H9 (cell line): Measurements from ENCODE around the gene SV2C. TPM values are rescaled to one million over a fixed set of nuclear protein-coding genes. Genes with fewer than 3 reads are reported as not detected.
A peak's percentile ranks its signal among the peaks of the same experiment; 100 is the strongest.

ENCODE experiments used
- DNase-seq: peaks from one replicate; pipeline ENCODE4 v3.0.0-alpha.2; 2017
- H2AFZ ChIP-seq: one replicate; pipeline ENCODE4 v1.6.1; 2013; ENCODE audit warnings: mild to moderate bottlenecking, low read length, control low read depth, moderate library complexity
- H2AK5ac ChIP-seq: 2 replicates; pipeline ENCODE4 v1.6.1; 2013; ENCODE audit warnings: low read length, control low read depth, mixed read lengths; ENCODE audit not compliant: insufficient read length
- H2BK120ac ChIP-seq: one replicate; pipeline ENCODE4 v1.6.1; 2013; ENCODE audit warnings: low read depth, mild to moderate bottlenecking, low read length, control low read depth, inconsistent platforms; ENCODE audit not compliant: poor library complexity, severe bottlenecking
- H2BK12ac ChIP-seq: 2 replicates; pipeline ENCODE4 v1.6.1; 2013; ENCODE audit warnings: low read length, control low read depth, mixed read lengths, low read depth; ENCODE audit not compliant: insufficient read length
- H2BK15ac ChIP-seq: 2 replicates; pipeline ENCODE4 v1.6.1; 2013; ENCODE audit warnings: low read depth, low read length, control low read depth
- H2BK20ac ChIP-seq: one replicate; pipeline ENCODE4 v1.6.1; 2013; ENCODE audit warnings: low read depth, mild to moderate bottlenecking, low read length, control low read depth, inconsistent platforms; ENCODE audit not compliant: poor library complexity, severe bottlenecking
- H2BK5ac ChIP-seq: 2 replicates; pipeline ENCODE4 v1.6.1; 2013; ENCODE audit warnings: low read length, control low read depth, mixed read lengths; ENCODE audit not compliant: insufficient read length
- H3K14ac ChIP-seq: 2 replicates; pipeline ENCODE4 v1.6.1; 2013; ENCODE audit warnings: low read length, control low read depth; ENCODE audit not compliant: insufficient read depth
- H3K18ac ChIP-seq: 2 replicates; pipeline ENCODE4 v1.6.1; 2013; ENCODE audit warnings: low read depth, mild to moderate bottlenecking, mixed read lengths, low read length, control low read depth; ENCODE audit not compliant: insufficient read length
- H3K23ac ChIP-seq: 2 replicates; pipeline ENCODE4 v1.6.1; 2013; ENCODE audit warnings: low read length, control low read depth, mixed read lengths, low read depth; ENCODE audit not compliant: insufficient read length
- H3K23me2 ChIP-seq: 2 replicates; pipeline ENCODE4 v1.6.1; 2013; ENCODE audit warnings: low read depth, mild to moderate bottlenecking, mixed read lengths, low read length, control low read depth; ENCODE audit not compliant: insufficient read length, poor library complexity, severe bottlenecking
- H3K27ac ChIP-seq: 2 replicates; pipeline ENCODE4 v1.5.1; 2013; ENCODE audit warnings: low read length, control low read depth, mixed read lengths, low read depth; ENCODE audit not compliant: insufficient read length
- H3K27me3 ChIP-seq: 2 replicates; pipeline ENCODE4 v1.6.1; 2013; ENCODE audit warnings: low read length, control low read depth, inconsistent platforms; ENCODE audit not compliant: insufficient read depth
- H3K4ac ChIP-seq: 2 replicates; pipeline ENCODE4 v1.6.1; 2013; ENCODE audit warnings: low read depth, mild to moderate bottlenecking, control low read depth, inconsistent platforms, low read length, moderate library complexity
- H3K4me1 ChIP-seq: 2 replicates; pipeline ENCODE4 v1.6.1; 2013; ENCODE audit warnings: low read length, control low read depth, inconsistent platforms; ENCODE audit not compliant: insufficient read depth
- H3K4me2 ChIP-seq: 2 replicates; pipeline ENCODE4 v1.6.1; 2013; ENCODE audit warnings: low read length, control low read depth, mixed read lengths; ENCODE audit not compliant: insufficient read length, insufficient read depth
- H3K56ac ChIP-seq: 2 replicates; pipeline ENCODE4 v1.6.1; 2013; ENCODE audit warnings: low read depth, mild to moderate bottlenecking, mixed read lengths, low read length, control low read depth; ENCODE audit not compliant: insufficient read length
- H3K79me1 ChIP-seq: 2 replicates; pipeline ENCODE4 v1.6.1; 2013; ENCODE audit warnings: low read depth, mild to moderate bottlenecking, moderate library complexity, low read length, control low read depth, inconsistent platforms; ENCODE audit not compliant: insufficient read depth, poor library complexity, severe bottlenecking
- H3K79me2 ChIP-seq: 2 replicates; pipeline ENCODE4 v1.6.1; 2013; ENCODE audit warnings: low read length, control low read depth, inconsistent platforms; ENCODE audit not compliant: insufficient read depth
- H3K9ac ChIP-seq: 2 replicates; pipeline ENCODE4 v1.6.1; 2013; ENCODE audit warnings: low read length, control low read depth, mixed read lengths; ENCODE audit not compliant: insufficient read length; ENCODE audit errors: extremely low read depth
- H3K9me3 ChIP-seq: one replicate; pipeline ENCODE4 v1.6.1; 2013; ENCODE audit warnings: low read depth, low read length, inconsistent platforms; ENCODE audit not compliant: control insufficient read depth
- H3T11ph ChIP-seq: one replicate; pipeline ENCODE4 v1.6.1; 2013; ENCODE audit warnings: mild to moderate bottlenecking, low read length, control low read depth, inconsistent platforms
- H4K20me1 ChIP-seq: one replicate; pipeline ENCODE4 v1.6.1; 2013; ENCODE audit not compliant: control insufficient read depth, insufficient read length, insufficient read depth
- H4K5ac ChIP-seq: 2 replicates; pipeline ENCODE4 v1.6.1; 2013; ENCODE audit warnings: low read depth, mild to moderate bottlenecking, mixed read lengths, low read length, control low read depth; ENCODE audit not compliant: insufficient read length
- H4K8ac ChIP-seq: replicated peaks from 2 replicates; pipeline ENCODE4 v1.6.1; 2013; ENCODE audit warnings: low read length, control low read depth, mixed read lengths, low read depth; ENCODE audit not compliant: insufficient read length
- H4K91ac ChIP-seq: 2 replicates; pipeline ENCODE4 v1.6.1; 2013; ENCODE audit warnings: low read depth, mild to moderate bottlenecking, moderate library complexity, mixed read lengths, low read length, control low read depth; ENCODE audit not compliant: insufficient read length
- H3K27ac Mint-ChIP-seq, 3 experiments: 2 replicates in 2 of 3; 3 replicates in 1 of 3; pipeline ENCODE4 v1.8.0; 2020 to 2021; ENCODE audit warnings: mixed read lengths in 3 of 3, mild to moderate bottlenecking in 1 of 3, moderate library complexity in 1 of 3
- H3K27me3 Mint-ChIP-seq: 2 replicates; pipeline ENCODE4 v1.8.0; 2021; ENCODE audit warnings: low read depth, mild to moderate bottlenecking, moderate library complexity, mixed read lengths
- H3K36me3 Mint-ChIP-seq, 3 experiments: 2 replicates in 2 of 3; 3 replicates in 1 of 3; pipeline ENCODE4 v1.8.0; 2020 to 2021; ENCODE audit warnings: low read depth in 3 of 3, mixed read lengths in 3 of 3; ENCODE audit not compliant: insufficient read depth in 1 of 3
- H3K4me1 Mint-ChIP-seq, 2 experiments: 2 replicates each; pipeline ENCODE4 v1.8.0; 2020; ENCODE audit warnings: mixed read lengths in 2 of 2
- H3K4me3 Mint-ChIP-seq, 2 experiments: 2 replicates in 1 of 2; 3 replicates in 1 of 2; pipeline ENCODE4 v1.8.0; 2020 to 2021; ENCODE audit warnings: mild to moderate bottlenecking in 2 of 2, mixed read lengths in 2 of 2, moderate library complexity in 1 of 2
- H3K9me3 Mint-ChIP-seq, 2 experiments: 2 replicates in 1 of 2; 3 replicates in 1 of 2; pipeline ENCODE4 v1.8.0; 2020; ENCODE audit warnings: mild to moderate bottlenecking in 2 of 2, mixed read lengths in 2 of 2, moderate library complexity in 1 of 2
- WGBS: extraction: QIAGEN DNeasy Blood & Tissue Kit; methylation state at CpG from one replicate; pipeline ENCODE4 v1.1.7; 2013; ENCODE audit warnings: missing lambda C conversion rate, low lambda C conversion rate, mixed read lengths; ENCODE audit not compliant: insufficient read length; ENCODE audit errors: extremely low coverage; 5-methylcytosine and 5-hydroxymethylcytosine counted together
- total RNA-seq: library from RNA; stranded (reverse); gene quantifications from 2 replicates; pipeline ENCODE4 v1.2.1, GENCODE V29; 2021
- TF ChIP-seq, protein P1 (sequence below): fragments of 200-600 bp; sonication (generic); conservative IDR thresholded peaks from 3 replicates; pipeline ENCODE4 v1.8.0; 2021; ENCODE audit warnings: antibody characterized with exemption, mild to moderate bottlenecking

Gene SV2C
- total RNA-seq, 1 experiment from 2014 or later: 0.09 TPM

DNA sequence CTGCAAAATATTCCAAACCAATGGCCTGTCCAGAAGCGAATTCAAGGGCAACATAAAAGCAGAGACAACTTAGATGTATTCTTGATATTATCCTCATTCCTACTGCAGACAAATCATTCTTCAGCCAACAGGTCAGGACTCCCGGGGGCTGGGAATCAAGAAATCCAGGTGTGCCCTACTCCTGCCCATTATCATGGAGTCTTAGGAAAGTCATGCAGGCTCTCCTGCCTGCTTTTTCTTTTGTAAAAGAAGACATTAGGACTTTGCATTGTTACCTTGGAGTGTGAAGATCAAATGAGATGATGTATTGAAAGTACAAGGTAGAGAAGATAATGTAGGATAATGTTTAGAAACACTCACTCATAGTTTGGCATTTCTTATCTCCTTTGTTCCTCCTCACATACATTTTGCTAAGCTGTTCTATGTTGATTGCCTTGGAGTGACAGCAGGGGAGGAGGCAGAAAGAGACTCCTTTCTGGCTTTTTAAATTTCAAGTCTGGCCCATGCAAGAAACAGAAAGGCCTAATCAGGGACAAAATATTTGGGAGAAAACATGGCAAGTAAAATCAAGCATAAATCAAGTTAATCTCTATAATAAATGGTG is 113.8 kb downstream of the SV2C start:
- Histone ChIP-seq H3K14ac (no peak overlapping the region), H3K79me1 (no peaks in the 10 kb centered on the region), H3K27ac (no peak overlapping the region), H3K56ac (no peak overlapping the region), H2BK120ac (no peak overlapping the region), H3K4ac (no peak overlapping the region), H4K8ac (no peak overlapping the region), H3K4me2 (peak overlapping the region; percentile 15), H3K9ac (no peak overlapping the region), H2AK5ac (no peak overlapping the region), H2BK20ac (no peak overlapping the region), H3K4me1 (peaks cover 18% of the 10 kb centered on the region; the same call in 1 of the 2 replicates), H2BK12ac (no peak overlapping the region), H2BK15ac (no peak overlapping the region), H3K9me3 (no peaks in the 10 kb centered on the region), H3K23ac (no peak overlapping the region), H4K20me1 (no peaks in the 10 kb centered on the region), H2BK5ac (no peak overlapping the region), H4K91ac (no peak overlapping the region), H4K5ac (no peak overlapping the region), H3K27me3 (no peaks in the 10 kb centered on the region), H3K18ac (no peak overlapping the region), H2AFZ (no peak overlapping the region), H3T11ph (no peak overlapping the region), H3K23me2 (no peaks in the 10 kb centered on the region), H3K79me2 (no peaks in the 10 kb centered on the region)
- peak; percentile 40 for DNase-seq
- H3K27ac Mint-ChIP-seq: peak overlapping the region; percentile 47 to 77 (median 70); a peak in 6 of 7 replicates
- WGBS: no CpG with 5 or more reads among the region's 2 CpGs
- H3K9me3 Mint-ChIP-seq: no peaks in the 10 kb centered on the region
- H3K27me3 Mint-ChIP-seq: no peaks in the 10 kb centered on the region
- peak overlapping the region in 1 of 2 experiments; percentile 8; a peak in 2 of 5 replicates for H3K4me3 Mint-ChIP-seq
- H3K36me3 Mint-ChIP-seq: no peaks in the 10 kb centered on the region
- peaks cover 53 to 54% of the 10 kb centered on the region in 2 experiments for H3K4me1 Mint-ChIP-seq
- TF ChIP-seq, protein P1, sequence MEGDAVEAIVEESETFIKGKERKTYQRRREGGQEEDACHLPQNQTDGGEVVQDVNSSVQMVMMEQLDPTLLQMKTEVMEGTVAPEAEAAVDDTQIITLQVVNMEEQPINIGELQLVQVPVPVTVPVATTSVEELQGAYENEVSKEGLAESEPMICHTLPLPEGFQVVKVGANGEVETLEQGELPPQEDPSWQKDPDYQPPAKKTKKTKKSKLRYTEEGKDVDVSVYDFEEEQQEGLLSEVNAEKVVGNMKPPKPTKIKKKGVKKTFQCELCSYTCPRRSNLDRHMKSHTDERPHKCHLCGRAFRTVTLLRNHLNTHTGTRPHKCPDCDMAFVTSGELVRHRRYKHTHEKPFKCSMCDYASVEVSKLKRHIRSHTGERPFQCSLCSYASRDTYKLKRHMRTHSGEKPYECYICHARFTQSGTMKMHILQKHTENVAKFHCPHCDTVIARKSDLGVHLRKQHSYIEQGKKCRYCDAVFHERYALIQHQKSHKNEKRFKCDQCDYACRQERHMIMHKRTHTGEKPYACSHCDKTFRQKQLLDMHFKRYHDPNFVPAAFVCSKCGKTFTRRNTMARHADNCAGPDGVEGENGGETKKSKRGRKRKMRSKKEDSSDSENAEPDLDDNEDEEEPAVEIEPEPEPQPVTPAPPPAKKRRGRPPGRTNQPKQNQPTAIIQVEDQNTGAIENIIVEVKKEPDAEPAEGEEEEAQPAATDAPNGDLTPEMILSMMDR: no peak
